ENCODE data around the gene CDYL.

CDYL gene, protein sequence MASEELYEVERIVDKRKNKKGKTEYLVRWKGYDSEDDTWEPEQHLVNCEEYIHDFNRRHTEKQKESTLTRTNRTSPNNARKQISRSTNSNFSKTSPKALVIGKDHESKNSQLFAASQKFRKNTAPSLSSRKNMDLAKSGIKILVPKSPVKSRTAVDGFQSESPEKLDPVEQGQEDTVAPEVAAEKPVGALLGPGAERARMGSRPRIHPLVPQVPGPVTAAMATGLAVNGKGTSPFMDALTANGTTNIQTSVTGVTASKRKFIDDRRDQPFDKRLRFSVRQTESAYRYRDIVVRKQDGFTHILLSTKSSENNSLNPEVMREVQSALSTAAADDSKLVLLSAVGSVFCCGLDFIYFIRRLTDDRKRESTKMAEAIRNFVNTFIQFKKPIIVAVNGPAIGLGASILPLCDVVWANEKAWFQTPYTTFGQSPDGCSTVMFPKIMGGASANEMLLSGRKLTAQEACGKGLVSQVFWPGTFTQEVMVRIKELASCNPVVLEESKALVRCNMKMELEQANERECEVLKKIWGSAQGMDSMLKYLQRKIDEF

DNA sequence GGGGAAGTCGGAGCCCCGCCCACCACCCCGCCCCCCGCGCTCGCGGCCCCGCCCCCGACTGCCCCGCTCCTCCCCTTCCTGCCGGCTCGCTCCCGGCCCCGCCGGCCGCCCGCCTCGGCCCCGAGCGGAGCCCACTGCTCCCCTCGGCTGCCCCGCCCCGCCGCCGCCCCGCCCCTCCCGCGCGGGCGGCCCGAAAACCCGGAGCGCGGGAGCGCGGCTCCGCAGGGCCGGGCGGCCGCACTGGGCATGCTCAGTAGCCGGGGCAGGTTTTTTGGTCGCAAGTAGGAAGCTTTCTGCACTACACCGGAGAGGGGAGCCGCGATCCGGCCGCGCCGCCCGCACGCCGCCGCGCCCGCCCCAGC lies at the start of gene CDYL:
Gene CDYL (plus strand): TSS at position 274 of the 362 bp plus-strand sequence. CDS start 380 bp downstream, outside the sequence.
- peak; percentile 86 for DNase-seq

DNA sequence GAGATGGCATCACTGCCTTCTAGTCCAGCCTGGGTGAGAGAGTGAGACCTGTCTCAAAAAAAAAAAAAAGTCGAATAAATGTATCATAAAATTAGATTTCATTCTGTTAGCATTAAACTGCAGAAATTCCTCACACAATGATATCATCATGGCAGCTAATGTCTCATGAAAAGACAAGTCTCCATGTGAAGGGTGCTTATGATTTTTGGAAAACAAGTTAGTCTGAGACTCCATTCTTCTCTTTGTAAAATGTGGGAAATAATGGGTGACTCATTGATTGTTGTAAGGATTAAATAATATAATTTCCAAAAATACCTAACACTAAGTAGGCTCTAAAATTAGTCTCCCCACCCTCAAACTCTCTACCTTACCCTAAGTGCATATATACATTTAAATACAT lies 49.6 kb upstream of the CDYL start:
- no peak for DNase-seq

DNA sequence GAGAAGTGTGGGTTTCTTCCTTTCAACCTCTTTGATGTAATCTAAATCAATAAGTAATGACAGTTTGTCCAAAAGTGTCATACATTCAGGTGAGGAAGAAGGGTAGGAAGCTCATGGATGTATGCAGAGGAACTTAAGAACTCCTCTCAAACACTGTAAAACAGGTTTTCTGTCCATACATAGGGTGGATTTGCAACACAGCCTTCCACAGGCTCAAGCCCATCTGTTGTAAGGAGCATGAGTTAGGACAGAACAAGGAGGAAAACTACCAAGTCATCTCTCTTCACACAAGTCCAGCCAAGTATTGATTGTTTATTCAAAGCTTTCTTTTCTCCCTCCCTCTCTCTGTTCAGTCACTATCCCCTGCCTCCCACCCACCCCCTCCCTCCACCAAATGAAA lies 49.0 kb upstream of the CDYL start:
- DNase-seq = no peak

DNA sequence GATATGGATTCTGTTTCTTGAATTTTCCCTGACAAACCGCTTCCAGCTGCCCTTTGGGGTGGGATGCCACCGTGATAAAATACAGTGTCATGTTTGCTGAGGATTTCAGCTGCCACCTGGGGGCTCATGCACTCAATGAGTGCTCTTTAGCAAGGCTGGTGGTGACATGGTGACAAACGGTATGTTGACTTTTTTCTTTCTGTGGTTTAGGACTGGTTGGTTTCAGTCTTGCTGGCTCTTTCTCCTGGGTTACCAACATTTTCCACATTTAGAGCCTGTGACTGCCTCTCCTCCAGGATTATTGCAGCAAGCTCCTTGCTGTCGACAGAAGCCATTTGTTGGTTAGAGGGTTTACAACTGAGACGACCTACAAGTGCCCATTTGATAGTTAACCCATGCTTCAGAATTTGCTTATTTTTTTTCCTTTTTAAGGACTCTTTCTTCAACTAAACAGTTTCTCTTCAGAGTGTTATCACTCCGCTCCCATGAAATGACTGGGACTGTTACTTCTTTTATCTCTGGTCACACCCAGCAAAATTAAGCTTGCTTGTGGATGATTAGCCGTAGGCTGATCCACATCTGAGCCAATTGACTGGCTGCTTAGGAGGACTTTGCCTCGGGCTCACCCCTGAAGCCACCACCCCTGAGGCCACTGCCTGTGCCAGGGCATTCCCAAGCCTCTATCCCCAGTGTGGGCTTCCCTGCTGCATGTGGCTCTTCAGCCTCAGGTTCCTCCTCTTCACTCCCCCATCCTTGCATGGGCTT lies 48.4 kb upstream of the CDYL start:
- no peak for DNase-seq

DNA sequence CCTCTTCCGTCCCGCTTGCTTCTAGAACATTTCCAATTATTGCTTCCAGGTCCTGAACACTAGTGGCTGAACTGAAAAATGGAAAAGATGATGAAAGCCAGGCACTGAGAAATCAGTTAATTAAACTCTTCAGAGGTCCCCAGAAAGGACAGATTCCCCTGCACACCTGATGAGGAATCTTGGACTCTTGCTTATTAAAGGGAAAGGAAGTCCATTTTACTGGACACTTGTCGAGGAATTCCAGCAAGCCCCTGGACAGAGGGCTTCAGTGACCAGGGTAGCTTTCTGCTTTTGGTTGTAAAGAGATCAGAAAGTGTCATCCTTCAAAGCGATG lies 47.8 kb upstream of the CDYL start:
- DNase-seq = no peak

DNA sequence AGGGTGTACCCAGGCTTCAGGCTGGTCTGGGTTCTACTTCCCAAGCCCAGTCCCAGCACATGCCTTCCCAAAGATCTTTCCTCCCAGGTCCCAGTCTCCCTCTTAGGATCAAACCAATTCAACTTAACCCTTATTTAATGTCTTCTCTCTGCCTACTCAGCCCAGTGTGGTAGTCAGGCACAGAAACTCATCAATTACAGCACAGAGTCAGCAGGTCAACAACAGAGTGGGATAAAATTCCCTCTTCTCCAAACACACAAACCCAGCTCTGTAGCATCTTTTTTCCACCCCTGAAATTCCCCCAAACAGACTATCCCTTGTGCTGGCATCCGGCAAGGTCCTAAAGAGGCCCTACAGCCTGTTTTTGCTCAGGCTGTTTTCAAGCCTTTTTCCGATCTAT lies 47.3 kb upstream of the CDYL start:
- no peak for DNase-seq

DNA sequence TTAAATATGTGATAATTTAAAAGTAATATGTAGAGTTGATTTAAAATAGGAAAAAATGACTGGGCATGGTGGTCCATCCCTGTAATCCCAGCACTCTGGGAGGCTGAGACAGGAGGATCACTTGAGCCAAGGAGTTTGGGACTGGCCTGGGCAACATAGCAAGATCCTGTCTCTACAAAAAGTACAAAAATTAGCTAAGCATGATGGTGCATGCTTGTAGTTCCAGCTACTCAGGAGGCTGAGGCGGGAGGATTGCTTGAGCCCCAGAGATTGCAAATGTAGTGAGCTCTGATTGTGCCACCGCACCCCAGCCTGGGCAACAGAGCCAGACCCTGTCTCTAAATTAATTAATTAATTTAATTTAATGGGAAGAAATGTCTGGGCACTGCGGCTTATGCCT lies 44.2 kb upstream of the CDYL start:
- no peak for DNase-seq

DNA sequence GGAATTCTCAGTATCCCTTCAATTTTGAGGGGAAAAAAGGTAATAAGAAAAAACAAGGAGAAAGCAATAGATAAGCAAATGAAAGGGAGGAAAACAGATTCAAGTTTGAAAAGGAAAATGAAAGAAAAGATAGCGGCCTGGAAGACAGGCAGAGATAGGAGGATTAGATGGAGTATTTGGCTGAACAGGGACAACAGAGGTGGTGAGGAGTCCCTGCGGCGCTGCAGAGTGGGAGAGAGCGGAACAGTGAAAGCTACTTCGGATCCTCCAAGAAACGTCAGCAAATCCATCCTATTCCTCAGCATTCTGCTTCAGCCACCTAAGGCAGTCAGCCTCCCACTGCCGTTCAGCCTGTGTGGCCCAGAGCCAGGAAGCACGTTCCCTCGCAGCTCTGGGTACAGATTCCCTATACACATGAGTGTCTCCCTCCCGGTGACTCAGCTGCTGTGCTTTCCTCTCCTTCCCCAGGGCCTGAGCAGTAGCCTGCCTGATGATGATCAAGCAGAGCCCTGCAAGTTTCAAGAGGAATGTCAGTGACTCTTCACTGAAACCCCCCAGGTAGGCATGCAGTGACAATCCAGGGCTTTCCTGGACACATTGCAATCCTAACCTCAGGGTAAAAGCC lies 43.4 kb upstream of the CDYL start:
- peak; percentile 91 for DNase-seq

DNA sequence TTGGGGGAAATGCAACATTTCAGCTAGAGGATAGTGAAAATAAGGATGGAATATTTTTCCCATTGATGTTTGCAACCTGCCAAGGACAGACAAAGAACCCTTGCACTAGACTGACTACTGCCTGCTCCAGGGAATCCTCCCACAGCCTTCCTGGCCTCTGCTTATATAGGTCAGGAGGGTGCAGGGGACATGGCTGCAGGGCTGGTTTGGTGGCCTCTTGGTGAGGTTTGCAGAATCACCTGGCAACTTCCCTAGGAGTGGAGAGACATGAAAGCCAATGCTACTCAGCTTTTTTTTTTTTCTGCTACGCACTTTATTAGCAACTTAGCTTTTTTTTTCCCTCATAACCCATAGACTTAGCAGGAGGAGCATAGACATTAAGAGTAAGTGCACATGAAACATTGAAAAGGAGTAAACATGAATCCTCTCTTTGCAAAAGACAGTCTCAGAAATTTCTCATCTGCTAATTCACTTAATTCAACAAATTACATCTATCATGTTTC lies 39.8 kb upstream of the CDYL start:
- no peak for DNase-seq

DNA sequence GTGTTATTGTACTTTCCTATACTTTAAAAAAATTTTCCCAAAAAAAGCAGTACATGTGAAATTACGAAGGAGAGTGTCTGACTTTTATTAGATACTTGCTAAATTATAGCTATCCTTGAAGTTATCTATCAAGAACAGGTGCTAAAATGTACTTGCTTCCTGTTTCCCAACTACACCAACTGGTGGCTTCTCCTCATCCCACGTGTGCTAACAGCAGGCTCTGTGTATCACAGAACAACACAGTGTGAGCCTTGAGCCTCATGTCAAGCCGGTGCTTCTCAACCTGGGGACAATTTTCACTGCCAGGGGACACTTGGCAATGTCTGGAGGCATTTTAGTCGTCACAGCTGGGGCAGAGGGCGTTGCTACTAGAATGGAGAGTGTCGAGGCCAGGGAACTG lies 36.2 kb upstream of the CDYL start:
- no peak for DNase-seq

DNA sequence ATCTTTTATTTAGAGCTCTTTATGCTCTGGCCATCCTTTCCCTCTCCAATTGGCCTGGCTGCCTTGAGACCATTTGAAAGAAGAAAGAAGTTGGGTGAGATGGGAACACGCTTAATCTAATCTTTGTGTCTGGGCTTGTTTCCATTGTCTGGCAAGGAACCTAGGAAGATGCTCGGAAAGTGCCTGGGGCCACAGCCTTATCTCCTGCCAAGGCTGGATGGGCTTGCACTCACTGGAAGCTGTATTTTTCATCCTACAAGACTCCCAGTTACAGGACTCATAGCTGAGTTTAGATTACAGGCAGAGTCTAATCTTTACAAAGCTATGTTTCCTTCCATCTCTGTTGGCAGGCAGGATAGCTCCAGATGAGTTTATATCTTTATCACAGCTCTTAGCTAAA lies 33.1 kb upstream of the CDYL start:
- DNase-seq = no peak

DNA sequence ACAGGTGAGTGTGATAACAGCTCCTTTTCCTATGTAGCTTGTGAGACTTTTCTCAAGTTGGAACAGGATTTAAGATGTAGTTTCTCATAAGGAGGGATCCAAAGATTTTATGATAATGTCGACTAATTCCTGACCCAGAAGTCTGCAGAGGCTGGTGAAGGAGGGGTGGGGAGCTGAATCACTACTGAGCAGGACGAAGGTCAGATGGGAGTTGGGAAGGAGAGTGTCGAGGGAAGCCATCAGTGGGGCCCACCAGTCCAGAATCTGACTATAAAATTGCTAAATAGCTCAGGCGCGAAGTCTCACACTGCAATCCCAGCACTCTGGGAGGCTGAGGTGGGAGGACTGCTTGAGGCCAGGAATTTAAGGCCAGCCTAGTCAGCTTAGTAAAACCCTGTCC lies 32.3 kb upstream of the CDYL start:
- DNase-seq = no peak

DNA sequence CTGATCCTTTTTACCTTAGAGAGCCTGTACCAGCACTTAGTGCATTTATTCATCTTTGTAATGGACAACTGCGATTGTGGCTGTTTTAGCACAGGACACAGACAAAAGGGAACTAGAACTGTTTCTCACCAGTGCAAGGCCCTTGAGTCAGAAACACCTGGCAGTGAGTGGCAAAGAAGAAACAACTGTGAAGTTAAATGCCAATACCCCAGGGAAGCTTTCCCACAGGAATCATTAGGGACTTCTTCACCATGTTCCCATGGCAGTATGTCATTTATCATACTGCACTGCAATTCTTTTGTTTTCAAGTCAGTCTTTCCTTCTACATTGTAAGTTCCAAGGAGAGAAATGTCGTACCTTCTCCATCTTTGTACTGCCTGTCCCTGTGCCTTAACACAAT lies 28.6 kb upstream of the CDYL start:
- no peak for DNase-seq

DNA sequence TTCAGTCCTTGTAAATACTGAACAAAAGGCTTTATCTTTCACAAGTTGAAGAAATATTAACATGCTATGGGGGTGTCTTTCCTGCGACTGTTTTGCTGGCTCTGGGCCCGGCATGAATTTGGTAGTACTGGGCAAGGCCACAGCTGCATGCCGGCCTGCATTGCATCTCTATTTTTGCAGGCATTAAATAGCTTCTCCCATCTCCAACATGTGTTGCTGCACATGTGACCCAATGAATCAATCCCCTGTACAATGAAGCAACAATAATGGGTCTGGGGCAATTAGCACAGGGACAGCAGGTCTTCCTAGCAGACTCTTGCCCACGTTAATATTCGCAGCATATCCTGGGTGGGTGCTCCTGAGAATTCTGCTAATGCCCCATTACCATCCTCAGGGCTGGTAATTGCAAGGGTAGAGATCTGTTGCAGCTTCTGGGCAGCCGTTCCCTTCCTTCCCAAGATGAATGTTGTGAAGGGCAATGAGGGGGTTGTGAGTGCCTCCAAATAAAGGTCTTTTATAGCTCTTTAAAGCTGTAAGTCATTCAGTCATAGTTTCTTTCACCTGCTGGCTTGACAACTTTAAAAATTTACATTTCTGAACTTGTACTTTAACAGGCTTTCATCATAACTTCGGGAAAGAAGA lies 24.3 kb upstream of the CDYL start:
- DNase-seq = no peak

DNA sequence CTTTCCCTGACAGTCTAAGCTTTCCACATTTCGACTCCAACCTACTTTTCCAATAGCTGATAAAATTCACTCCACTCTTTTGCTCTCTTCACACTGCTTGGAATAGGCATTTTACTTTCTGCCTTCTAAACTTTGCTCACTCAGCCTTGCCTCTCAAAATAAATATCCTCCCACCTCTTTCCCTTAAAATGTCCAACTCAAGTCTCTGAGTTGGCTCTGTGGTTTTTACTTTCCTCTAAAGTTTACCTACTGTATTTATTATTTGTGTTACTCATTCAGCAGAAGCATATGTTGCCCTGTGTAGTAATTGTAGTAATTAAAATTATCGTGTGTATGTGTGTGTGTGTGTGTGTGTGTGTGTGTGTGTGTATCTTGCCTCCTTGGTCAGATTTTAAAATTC lies 20.0 kb upstream of the CDYL start:
- no peak for DNase-seq

DNA sequence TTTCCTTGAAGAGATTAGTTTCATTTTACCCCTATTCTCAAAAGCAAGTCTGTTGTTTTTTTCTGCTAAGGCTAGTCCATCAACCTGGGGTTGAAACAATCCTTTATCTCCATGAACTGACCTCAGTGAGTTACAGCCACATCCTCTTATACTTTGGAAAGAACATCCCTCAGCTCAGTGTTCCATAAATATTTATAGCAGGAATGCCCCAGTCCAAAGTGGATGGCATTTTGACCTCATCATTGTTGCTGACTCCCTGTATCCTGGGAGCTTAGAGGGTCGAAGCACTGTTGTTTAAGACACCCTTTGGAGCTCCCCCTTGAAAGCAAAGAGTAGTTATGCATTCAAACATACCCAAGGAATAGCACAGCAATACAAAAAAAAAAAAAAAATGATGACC lies 16.2 kb upstream of the CDYL start:
- no peak for DNase-seq

DNA sequence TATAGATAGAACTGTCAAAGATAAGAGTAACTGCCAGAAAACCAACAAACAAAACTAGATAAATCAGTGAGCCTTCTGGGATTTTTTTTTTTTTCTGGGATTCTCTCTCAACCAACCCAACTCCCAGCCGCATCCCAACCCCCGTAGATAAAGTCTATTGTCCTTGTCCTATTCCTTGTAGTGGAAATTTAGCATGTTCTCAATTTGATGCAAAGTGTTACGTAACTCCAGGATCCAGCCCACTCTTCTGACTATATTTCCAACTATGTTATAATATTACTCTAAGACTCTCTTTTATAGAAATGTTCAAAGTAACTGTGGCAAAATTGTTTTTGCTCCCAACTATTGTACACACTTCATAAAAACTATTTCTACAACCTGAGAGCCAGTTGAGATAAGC lies 15.4 kb upstream of the CDYL start:
- DNase-seq = no peak

DNA sequence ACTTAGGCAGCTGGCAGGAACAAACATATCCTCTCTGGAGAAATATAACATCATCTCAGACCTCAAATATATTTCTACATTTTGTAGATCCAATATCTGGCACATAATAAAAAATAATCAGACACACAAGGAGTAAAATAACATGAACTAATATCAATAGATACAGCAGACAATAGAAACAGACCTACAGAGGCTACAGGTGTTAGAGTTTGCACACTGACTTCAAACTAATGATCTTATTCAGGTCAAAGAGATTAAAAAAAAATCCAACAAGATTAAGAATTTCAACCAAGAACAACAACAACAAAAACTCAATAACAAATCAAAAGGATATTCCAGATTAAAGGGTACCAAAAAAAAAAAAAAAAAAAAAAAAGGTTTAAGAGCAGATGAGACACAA lies 13.9 kb upstream of the CDYL start:
- no peak for DNase-seq

DNA sequence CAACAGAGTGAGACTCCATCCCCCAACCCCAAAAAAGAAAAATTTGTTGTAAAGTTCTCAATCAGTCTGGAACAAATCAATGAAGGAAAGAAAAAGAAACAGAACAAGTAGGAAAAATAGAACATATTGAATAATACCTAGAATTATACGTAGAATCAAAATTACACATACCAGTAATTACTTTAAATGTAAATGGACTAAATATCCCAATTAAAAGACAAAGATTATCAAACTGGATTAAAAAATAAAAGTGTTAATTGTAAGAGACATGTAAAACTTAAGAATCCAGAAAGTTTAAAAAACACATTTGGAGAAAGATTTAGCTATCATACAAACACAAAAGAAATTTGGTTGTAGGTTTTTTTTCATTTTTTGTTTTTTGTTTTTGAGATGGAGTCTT lies 12.3 kb upstream of the CDYL start:
- DNase-seq = no peak

DNA sequence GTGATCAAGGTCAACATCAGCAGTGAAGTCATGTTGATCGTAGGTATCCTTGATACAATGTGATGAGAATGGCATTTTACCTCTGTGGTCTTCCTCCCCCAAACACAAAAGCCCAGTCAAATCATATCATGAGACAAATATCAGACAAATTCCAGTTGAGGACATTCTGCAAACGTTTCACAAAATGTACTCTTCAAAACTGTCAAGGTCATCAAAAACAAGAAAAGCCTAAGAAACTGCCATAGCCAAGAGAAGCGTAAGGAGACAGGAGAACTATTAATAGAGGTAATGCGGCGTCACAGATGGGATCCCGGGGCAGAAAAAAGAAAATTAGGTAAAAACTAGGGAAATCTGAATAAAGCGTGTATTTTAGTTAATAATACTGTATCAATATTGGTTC lies 7.4 kb upstream of the CDYL start:
- no peak for DNase-seq

DNA sequence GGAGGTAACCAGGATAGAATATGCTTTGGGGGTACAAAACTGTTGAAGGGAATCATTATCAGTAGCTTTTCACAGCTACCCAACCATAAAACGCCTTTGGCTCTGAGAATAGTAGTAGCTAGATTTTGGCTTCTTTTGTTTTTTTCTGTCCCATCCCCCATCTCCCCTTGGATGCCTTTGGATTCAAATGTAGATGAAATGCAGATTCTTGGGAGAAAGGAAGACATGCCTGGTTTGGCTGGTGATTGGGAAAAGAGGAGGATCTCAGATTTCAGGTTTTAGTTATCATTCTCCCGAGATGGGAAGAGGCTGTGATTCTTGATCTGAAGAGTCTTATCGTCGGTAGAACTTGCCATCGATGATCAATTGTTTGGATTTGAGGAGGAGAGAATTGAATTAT lies 3.5 kb upstream of the CDYL start:
- no peak for DNase-seq

DNA sequence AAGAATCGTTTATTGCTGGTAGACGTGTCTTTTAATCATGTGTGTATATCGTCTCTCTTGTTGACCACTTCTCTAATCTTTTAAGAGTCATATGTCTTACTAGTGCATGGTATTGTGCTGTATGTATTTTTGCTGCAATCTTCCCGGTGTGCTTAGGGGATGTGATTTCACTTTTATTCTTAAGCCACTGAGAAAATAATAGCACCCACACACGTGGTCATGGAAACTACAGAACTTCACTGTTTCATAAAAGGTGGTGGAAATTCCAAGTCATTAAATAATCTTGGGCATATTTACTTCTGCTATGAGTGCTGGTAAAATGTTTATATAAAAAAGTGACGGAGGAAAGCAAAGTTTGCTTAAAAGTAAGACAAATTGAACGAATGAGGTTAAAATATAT lies 3.0 kb upstream of the CDYL start:
- no peak for DNase-seq

DNA sequence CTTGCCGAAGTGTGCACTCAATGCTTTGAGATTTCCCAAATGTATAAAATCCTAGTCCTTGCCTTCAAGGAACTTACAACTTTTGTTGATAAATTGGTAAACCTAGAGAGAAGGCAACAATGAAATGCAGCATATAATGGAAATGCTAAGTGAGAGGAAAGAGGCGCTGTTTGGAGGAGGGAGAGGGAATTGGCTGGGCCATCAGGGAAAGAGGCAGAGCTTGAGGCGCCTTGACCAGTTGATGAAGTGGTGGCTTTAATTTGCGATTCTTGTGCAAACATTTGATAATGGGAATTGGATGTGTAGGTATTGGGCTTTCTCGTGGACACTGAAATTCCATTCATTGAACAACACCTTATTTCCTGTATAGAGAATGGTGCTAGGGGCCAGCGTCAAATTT lies 1.9 kb upstream of the CDYL start:
- DNase-seq = no peak

Data from HCEC 1CT (cell line).